ENCODE data around the gene AOAH. TPM values are rescaled to one million over a fixed set of nuclear protein-coding genes. Genes with fewer than 3 reads are reported as not detected.

The AOAH gene
- total RNA-seq, 1 donor from 2014 or later, result 1.9 TPM

DNA sequence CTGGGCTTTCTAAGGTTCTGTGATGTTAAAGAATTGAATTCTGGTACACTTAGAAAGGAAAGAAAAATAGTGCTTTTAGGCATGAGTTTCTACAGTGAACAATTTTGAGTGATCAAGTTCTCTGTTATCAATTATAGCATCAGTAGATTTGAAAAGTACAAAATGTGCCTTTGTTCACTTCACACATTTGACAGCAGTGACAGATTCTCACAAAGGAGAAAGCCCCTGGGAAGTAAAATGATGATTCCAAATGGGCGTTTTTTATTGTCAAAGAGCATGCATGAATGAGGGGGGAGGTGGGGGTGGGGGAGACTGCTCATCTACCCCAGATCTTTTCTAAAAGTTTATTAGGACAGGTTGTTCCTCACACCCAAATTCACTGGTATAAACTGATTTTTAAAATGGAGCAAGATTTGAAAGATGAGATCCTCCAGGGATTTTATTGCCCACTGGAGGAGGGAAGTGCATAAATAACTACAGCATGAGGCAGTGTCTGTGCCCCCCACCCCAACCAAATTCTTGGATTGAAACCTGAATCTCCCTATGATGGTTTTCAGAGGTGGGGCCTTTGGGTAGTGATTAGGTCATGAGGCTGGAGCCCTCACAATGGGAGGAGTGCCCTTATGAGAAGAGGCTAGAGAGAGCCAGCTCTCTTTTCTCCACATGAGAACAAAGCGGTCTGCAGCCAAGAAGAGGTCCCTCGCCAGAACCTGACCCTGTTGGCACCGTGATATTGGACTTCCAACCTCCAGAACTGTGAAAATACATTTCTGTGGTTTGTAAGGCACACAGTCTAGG is 79.5 kb downstream of the AOAH start:
- ATAC-seq (no peak), DNase-seq (ENCODE audit: missing footprints) (no peak)
- intact Hi-C loops (cut with DNase I), result no loop called here

DNA sequence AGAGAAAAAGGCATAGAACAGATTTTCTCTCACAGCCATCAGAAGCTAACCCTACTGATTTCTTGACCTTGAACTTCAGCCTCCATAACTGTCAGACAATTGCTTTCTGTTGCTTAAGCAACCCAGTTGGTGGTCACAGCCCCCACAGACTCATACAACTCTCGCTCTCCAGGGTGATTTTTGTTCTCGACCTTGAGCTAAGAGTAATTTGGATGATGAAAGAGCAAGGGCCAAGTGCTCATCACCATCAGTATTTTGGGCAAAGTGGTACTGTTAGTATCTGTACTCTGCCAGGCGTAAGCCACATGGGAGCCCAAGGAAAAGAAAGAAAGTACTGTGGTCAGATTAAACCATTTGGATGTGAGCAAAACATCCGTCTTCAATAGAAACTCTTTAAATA is 81.9 kb downstream of the AOAH start:
- ATAC-seq, result no peak
- intact Hi-C loops (cut with DNase I), result no loop called here
- no peak for DNase-seq (ENCODE audit: missing footprints)

DNA sequence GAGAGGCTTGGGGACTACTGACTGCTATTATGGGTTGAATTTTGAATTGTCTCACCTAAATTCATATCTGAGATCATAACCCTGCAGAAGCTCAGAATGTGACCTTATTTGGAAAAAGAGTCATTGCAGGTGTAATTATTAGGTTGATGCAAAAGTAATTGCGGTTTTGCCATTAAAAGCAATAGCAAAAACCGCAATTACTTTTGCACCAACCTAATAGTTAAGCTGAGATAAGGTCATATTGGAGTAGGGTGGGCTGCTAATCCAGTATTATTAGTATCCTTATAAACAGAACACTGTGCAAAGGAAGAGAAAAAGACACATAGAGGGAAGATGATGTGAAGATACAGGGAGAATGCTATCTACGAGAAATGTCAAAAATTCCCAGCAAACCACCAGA is 82.3 kb downstream of the AOAH start:
- intact Hi-C loops (cut with DNase I), result no loop called here
- ATAC-seq (no peak), DNase-seq (ENCODE audit: missing footprints) (no peak)

DNA sequence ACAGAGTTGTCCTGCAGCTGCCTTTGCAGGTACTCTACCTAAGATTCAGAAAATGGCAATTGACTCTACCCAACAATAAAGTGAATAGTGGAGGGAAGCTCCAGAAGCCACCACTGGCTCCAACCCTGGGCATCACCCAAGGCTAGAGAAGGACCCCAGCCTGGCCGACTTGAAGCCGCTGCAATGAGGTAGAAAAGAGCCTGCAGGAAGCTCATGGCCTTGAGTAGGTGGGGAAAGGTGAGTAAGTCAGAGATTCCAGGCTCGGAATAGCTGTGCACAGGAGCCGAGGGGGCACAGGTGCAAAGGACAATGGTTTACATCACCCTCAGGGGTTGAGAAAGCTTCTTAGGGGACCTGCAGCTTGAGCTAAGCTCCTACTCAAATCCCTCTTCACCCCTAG is 83.6 kb downstream of the AOAH start:
- intact Hi-C loops (cut with DNase I), result no loop called here
- ATAC-seq, result no peak

DNA sequence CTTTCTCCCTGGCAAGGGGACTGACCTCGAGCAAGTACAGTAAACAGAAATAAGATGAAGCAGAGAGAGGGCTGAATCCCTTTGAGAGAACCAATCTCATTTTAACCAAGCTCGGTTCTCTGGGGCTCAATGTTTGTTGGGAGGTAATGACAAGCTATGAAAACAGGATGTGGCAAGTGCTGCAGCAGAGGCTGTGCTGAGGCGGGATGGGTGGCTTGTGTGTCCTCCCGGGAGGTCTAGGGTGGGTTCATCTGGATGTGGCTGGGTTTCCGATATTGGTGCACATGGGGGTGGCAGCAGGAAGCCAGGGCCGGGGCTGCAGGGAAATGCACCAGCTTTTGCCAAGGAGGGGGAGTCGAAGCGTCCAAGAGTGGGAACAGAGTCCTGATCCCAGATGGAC is 84.5 kb downstream of the AOAH start:
- no peak for ATAC-seq
- intact Hi-C loops (cut with DNase I), result no loop called here
- no peak for DNase-seq (ENCODE audit: missing footprints)

More for the DNA sequence above, 83.6 kb downstream of the AOAH start:
- DNase-seq (ENCODE audit: missing footprints), result no peak

DNA sequence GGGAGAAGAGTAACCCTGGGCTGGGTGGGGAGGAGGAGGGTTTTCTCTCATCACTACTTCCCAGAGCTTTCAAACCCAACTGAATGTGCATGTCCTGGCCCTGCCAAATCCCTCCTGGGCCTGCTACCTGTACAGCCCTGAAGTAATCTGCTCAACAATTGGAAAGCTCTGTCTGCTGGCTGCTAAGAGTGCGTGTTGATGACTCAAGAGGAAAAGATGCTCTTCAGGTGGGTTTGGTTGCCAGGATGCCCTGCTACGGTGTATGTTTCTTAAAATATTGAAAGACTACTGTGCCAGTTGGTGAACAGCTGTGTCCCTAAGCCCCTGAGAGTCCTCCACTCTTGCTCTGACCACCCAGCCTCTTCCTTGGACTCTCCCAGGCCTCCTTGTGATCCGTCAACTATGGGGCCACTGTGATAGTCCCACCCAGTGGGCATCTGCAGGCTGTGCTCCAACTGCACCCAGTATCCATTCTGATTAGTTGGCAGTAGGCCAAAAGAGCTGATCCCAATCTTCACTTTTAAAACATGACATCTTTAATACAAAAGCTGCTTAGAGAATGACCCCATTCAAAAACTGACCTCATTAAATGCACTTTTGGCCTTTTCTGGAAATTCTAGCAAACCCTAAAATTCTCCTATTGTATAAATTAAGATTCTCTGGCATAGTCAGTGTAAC is 85.6 kb downstream of the AOAH start:
- intact Hi-C loops (cut with DNase I), result no loop called here
- DNase-seq (ENCODE audit: missing footprints) (no peak), ATAC-seq (no peak)

DNA sequence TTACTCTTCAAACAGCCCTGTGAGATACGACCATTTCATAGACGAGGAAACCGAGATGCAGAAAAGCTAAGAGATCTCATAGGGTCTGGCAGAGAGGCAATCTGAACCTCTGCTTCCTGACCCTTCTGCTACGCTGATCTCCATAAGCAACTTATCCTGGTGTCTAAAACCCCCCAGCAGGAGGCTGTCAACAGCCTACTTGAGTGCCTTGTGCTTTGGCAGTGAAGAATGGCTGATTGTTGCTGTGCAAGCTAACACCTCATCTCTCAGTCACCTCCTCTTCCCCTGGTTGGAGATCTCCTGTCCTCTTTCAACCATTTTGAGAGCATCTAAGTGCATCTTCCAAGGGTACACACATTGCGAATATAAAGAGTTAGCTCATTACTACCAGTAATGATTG is 86.2 kb downstream of the AOAH start:
- ATAC-seq, result no peak
- intact Hi-C loops (cut with DNase I), result no loop called here

DNA sequence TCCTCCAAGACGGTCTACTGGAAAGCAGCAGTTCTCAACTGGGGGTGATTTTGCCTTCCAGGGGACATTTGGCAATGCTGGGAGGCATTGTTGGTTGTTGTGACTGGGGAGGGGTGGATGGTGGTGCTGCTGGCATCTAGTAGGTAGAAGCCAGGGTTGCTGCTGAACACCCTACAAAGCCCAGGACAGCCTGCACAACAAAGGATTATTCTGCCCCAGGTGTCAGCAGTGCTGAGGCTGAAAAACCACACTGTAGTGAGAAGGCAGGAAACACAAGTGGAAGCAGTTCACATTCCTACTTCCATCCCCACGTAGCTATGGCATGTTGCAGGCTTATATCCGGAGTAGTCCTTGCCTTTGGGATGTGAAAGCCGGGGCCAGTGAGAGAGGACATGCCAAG is 86.9 kb downstream of the AOAH start:
- intact Hi-C loops (cut with DNase I), result no loop called here
- ATAC-seq, result no peak

More for the DNA sequence above, 86.2 kb downstream of the AOAH start:
- DNase-seq (ENCODE audit: missing footprints), result no peak

DNA sequence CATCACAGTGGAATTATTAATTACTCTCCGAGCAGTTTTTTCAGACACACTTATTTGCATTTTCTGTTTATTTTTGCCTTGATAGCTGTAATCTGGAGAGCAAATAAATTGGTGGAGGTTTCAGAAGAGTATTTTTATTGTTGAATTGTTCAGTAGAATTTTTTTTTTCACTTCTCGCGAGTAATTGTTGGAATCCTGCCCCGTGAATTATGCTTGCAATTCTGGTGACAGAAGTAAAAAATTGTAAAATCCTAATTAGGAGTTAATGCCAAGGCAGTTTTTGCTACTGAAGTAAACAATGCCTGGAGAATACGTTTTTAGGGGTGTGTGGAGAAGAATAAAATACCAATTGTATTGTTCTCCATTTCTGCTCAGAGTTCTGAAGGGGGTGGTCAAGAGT is 88.2 kb downstream of the AOAH start:
- intact Hi-C loops (cut with DNase I), result no loop called here
- DNase-seq (ENCODE audit: missing footprints), result no peak
- no peak for ATAC-seq

More for the DNA sequence above, 86.9 kb downstream of the AOAH start:
- DNase-seq (ENCODE audit: missing footprints), result no peak

DNA sequence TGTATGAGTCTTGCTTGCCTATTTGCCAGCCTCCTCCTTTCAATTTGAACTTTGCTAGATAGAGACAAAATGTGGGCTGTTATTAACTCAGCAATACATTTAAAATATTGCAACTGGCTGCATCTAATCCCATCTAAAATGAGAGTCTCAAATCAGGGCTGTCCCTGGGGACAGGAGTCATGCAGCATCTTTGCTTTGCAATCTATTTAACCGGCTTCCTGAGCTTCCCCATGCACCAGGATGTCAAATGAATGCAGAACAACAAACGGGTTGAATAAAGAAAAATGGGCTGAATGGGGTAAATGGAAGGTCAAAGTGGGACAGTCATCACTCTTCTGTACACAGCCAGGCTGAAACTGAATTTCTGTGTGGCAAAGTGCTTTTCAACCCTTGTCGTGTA is 89.2 kb downstream of the AOAH start:
- intact Hi-C loops (cut with DNase I), result no loop called here
- ATAC-seq (no peak), DNase-seq (ENCODE audit: missing footprints) (no peak)

DNA sequence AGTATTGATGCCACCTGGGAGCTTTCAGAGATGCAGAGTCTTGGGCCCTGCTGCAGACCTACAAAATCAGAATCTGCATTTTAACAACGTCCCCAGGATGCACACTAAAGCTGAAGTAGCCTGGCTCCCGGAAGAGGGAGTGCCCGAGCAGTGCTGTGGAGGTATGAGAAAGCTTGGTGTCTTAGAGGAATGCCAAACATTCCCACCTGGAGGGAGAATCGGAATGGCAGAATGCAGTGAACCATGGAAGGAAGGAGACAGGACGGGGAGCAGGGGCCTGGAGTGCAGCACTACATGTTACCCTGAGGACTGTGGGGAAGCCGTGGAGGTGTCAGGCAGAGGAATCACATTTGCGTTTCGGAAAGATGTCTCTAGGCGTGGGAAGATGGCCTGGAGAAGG is 90.9 kb downstream of the AOAH start:
- ATAC-seq, result no peak
- no peak for DNase-seq (ENCODE audit: missing footprints)
- intact Hi-C loops (cut with DNase I), result no loop called here

DNA sequence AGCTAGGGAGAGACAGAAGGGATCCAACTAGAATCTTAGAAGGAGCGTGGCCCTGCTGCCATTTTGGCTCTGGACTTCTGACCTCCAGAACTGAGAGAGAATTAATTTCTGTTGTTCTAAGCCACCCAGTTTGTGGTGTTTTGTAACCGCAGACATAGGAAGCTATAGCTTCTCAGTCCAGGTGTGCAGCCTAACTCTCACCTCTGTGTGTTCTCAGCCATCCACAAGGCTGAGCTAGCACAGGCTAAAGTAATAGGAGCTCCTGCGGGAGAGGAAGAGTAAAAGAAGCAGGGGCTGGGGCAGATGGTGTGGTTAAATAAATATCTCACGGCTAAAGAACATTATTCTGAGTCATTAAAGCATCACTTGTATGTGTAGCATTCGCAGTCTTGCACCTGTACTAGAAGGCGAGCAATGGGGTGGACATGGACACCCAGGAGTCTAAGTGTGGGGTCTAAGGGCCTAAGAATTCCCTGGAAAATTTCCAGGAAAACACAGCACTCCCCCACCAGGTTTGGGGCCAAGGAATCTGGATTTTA is 94.1 kb downstream of the AOAH start:
- DNase-seq (ENCODE audit: missing footprints), result no peak
- ATAC-seq, result no peak
- intact Hi-C loops (cut with DNase I), result no loop called here

DNA sequence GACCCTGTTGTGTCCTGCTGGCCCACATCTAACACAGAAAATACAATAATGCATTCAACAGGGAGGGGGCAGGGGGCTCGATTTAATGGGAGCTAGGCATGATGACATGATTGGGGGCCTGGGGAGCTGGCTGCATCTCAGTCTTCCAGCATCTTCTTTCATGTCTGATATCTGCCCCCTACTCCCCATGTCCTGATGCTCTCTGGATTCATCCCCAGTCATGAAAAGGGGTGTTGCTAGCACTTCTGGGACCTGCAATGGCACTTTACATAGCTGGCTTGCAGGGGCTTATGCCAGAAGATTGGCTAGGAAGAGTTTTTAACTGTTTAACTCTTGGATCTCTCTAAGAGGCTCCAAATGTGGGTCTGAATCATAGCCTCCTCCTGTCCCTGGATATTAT is 94.9 kb downstream of the AOAH start:
- intact Hi-C loops (cut with DNase I), result no loop called here
- ATAC-seq (no peak), DNase-seq (ENCODE audit: missing footprints) (no peak)

DNA sequence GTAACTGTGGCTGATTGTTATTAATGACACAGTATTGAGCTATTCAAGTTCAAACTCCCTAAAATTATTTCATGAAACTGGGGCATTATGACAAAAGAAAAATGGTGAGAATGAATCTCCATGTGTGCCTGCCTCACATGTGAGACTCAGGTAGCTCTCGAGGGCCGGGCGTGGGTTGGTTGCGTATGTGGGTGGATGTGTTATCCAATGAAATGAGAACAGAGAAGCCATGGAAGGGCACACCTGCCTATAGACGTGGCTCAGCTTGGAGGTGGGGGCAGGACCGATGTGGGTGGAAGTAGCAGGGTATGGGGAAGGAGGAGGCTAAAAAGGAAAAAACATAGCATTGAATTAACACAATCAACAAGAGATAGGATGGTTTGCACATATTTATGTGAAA is 96.5 kb downstream of the AOAH start:
- no peak for ATAC-seq
- DNase-seq (ENCODE audit: missing footprints), result no peak
- intact Hi-C loops (cut with DNase I), result no loop called here

DNA sequence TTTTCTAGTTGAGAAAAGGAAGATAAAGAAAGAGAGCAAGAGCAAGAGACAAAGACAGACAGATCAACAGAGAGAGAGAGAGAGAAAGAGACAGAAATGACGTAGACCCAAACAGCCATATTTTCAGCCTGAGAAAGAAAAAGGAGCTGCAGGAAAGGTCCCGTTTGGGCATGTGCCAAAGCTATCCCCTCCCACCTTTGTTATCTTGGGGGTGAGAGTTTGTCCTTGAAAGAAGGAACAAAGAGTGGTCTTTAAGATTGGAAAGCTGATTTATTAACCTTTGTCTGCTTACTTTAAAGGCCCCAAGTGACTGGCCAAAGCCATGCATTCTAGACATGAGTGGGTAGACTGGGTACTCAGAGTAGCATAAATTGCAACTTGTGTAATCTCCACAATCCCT is 98.2 kb downstream of the AOAH start:
- ATAC-seq (no peak), DNase-seq (ENCODE audit: missing footprints) (no peak)
- intact Hi-C loops (cut with DNase I), result no loop called here

DNA sequence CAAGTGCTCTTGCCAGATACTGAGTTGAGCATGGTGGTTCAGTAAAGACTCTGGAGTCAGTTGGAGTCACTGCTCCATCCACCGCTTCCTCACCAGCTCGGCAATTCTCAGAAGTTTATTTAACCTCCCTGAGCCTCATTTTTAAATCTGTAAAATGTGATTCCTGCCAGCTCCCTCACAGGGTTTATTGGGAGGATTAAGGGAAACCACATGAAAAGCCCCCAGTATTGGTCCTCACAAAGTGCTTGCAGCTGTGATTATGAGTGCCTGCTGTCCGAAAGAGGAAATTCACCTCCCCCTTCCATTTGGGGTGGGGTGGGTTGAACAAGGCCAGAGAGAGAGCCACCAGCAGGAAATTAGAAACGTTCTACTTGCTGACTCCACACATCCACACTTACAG is 99.0 kb downstream of the AOAH start:
- DNase-seq (ENCODE audit: missing footprints) (no peak), ATAC-seq (no peak)
- intact Hi-C loops (cut with DNase I), result no loop called here

DNA sequence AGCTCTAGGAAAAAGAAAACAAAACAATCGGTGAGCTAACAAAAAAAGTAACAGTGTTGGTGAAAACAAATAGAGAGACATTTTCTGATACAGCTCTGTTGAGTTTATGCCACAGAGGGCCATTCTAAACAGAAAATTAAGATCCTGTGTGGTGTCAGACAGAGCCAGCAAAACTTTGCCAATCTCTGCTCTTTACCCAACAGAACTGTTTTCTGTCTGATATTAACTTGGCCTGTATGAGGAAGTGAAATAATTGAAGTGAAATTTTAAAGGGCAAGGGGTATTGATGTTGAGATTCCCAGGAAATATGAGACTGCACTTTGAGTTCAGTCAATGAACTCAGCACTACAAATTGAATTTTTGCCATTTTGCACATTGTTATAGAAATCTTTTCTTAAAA is 101.0 kb downstream of the AOAH start:
- intact Hi-C loops (cut with DNase I), result no loop called here
- ATAC-seq, result no peak

DNA sequence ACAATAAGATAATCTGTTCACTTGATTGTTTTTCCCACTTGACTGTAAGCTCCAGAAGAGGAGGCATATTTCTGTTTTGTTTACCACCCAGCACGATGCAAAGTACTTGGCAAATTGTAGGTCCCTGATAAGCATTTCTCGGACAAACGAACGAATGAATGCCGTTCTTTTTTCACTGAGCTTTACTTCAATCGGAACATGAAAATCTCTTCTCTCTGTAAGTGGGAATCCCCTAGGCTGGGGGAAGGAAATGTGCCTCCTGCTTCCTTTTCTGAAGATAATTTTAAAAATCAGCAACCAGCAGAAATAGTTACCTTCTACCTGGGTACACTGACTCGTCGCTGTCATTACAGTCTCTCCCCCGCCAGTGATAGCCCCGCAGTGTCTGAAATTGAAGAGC is 102.9 kb downstream of the AOAH start:
- ATAC-seq (no peak), DNase-seq (ENCODE audit: missing footprints) (no peak)
- intact Hi-C loops (cut with DNase I), result no loop called here

More for the DNA sequence above, 101.0 kb downstream of the AOAH start:
- DNase-seq (ENCODE audit: missing footprints), result no peak

DNA sequence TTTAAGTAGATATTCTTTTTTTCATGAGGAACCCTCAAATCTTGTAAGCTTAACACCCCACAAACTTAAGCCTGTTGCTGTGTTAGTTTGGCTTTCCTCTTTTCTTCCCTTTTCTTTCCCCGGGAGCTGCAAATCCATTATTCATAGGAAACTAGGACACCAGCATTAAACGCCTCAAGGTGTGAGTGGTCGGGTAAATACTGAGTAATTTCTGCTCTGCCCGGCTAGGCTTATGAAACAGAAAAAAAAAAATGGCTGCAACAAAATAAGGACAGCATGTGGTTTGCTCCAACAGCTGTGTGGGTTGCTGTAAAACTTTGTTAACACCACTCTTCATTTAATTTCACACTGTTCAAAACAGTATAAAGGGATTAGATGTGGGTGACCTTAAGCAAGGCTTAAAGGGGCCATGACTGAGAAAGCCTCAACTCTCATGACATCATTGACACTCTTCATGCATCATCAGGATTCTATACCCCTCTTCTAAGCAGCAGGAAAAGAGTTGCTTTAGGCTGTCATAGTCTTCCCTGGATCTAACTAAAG is 104.1 kb downstream of the AOAH start:
- intact Hi-C loops (cut with DNase I), result no loop called here
- DNase-seq (ENCODE audit: missing footprints), result no peak
- no peak for ATAC-seq

DNA sequence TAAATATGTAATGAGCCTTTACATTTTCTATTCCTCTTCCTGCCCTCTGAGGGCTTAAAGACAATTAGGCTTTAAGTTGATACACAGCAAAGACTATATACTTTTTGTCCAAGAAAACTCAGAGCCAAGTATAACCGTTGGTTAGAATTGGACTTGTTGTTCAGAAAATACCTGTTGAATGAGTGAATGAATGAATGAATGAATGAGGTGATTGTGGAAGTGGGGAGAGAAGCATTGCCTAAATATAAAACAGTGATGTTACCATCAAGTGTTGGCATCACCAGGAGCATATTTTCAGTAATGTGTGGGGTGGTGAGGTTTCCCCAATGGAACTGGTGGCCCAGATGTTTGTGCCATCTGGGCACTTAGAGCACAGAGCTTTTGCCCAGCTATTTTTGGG is 106.9 kb downstream of the AOAH start:
- intact Hi-C loops (cut with DNase I), result no loop called here
- DNase-seq (ENCODE audit: missing footprints) (no peak), ATAC-seq (no peak)
